T-cell (primary cell): ENCODE data around the gene TPGS2. TPM values are rescaled to one million over a fixed set of nuclear protein-coding genes. Genes with fewer than 3 reads are reported as not detected.

Experiments
- ATAC-seq, 4 experiments: fragments of 200-7000 bp in 3 of 4; fragments of 150-1000 bp in 1 of 4; cut with Tn5 transposase; replicated peaks in 1 of 4; 1 replicate in 3 of 4; 2 replicates in 1 of 4; pipeline ENCODE4 v1.10.0; 2021; ENCODE audit warnings: moderate library complexity in 3 of 4, mild to moderate bottlenecking in 2 of 4, moderate number of reproducible peaks in 1 of 4
- CTCF ChIA-PET, 2 donors: fragments of 300-600 bp; sonication (Branson Sonifier 250); formaldehyde crosslinking; loops; one replicate each; lab custom pipeline; 2022; ENCODE audit warnings: antibody characterized with exemption in 2 of 2; lab: Charles Lee
- POLR2A ChIA-PET, 2 donors: fragments of 300-600 bp; sonication (Branson Sonifier 250); formaldehyde crosslinking; loops; one replicate each; lab custom pipeline; 2022; ENCODE audit warnings: antibody characterized with exemption in 2 of 2; lab: Charles Lee
- DNase-seq, 35 experiments: peaks; one replicate each; pipeline versions ENCODE4 v3.0.0 to v3.0.0-alpha.2; 2013 to 2023
- H3K27ac ChIP-seq: one replicate; pipeline ENCODE4 v1.5.1; 2013; ENCODE audit warnings: low read length
- H3K27me3 ChIP-seq, 2 experiments: replicated peaks in 1 of 2; 1 replicate in 1 of 2; 2 replicates in 1 of 2; pipeline versions ENCODE4 v1.6.1 to v1.7.0; 2013; ENCODE audit warnings: low read length in 1 of 2, mixed read lengths in 1 of 2; ENCODE audit not compliant: control insufficient read depth in 2 of 2, insufficient read depth in 2 of 2; ENCODE audit errors: extremely low read depth in 1 of 2
- H3K36me3 ChIP-seq, 2 donors: 1 replicate in 1 of 2; 2 replicates in 1 of 2; pipeline versions ENCODE4 v1.6.1 to v1.7.0; 2013; ENCODE audit warnings: low read length in 1 of 2; ENCODE audit not compliant: control insufficient read depth in 2 of 2, insufficient read depth in 1 of 2; ENCODE audit errors: extremely low read depth in 1 of 2
- H3K4me1 ChIP-seq, 2 experiments: 1 replicate in 1 of 2; 2 replicates in 1 of 2; pipeline versions ENCODE4 v1.6.1 to v1.7.0; 2013; ENCODE audit warnings: low read length in 2 of 2, mixed read lengths in 1 of 2; ENCODE audit not compliant: insufficient read depth in 2 of 2, control insufficient read depth in 1 of 2; ENCODE audit errors: extremely low read depth in 1 of 2
- H3K4me3 ChIP-seq, 2 donors: 1 replicate in 1 of 2; 2 replicates in 1 of 2; pipeline versions ENCODE4 v1.5.1 to v1.7.0; 2013; ENCODE audit warnings: mild to moderate bottlenecking in 2 of 2, low read length in 1 of 2, moderate library complexity in 1 of 2; ENCODE audit not compliant: control insufficient read depth in 1 of 2; ENCODE audit errors: extremely low read depth in 1 of 2
- H3K9me3 ChIP-seq: 2 replicates; pipeline ENCODE4 v1.7.0; 2013
- H3K27ac Mint-ChIP-seq, 2 donors: one replicate each; pipeline ENCODE4 v1.8.0; 2020 to 2021; ENCODE audit warnings: mild to moderate bottlenecking in 2 of 2, mixed read lengths in 2 of 2
- H3K27me3 Mint-ChIP-seq, 2 donors: one replicate each; pipeline ENCODE4 v1.8.0; 2021 to 2022; ENCODE audit warnings: mixed read lengths in 2 of 2
- H3K36me3 Mint-ChIP-seq: one replicate; pipeline ENCODE4 v1.8.0; 2021; ENCODE audit warnings: mixed read lengths
- H3K4me1 Mint-ChIP-seq, 3 donors: one replicate each; pipeline ENCODE4 v1.8.0; 2020 to 2022; ENCODE audit warnings: mixed read lengths in 3 of 3, mild to moderate bottlenecking in 1 of 3
- H3K4me3 Mint-ChIP-seq, 3 donors: one replicate each; pipeline ENCODE4 v1.8.0; 2020 to 2022; ENCODE audit warnings: mild to moderate bottlenecking in 3 of 3, mixed read lengths in 3 of 3, moderate library complexity in 3 of 3
- H3K9me3 Mint-ChIP-seq, 3 donors: one replicate each; pipeline ENCODE4 v1.8.0; 2020 to 2022; ENCODE audit warnings: mixed read lengths in 3 of 3
- WGBS: methylation state at CpG from one replicate; pipeline ENCODE4 v1.1.5; 2013; ENCODE audit warnings: missing lambda C conversion rate; ENCODE audit not compliant: insufficient coverage; 5-methylcytosine and 5-hydroxymethylcytosine counted together
- total RNA-seq, 35 experiments: library from RNA in 6 of 35; stranded (reverse) in 6 of 35; fragments of 120-200 nt in 1 of 35; gene quantifications; one replicate each; pipeline versions ENCODE4 v1.2.1 to v1.2.4 and lab custom pipeline; 2013 to 2026

The TPGS2 gene
- total RNA-seq, 5 donors from 2014 or later (not counting 1 experiment from before 2014, with no cell fraction given): 31.7 to 46.9 (median 46.2) TPM

GRCh38 chr18:36752929-36753865, 75.6 kb downstream of the TPGS2 start:
- H3K4me1 ChIP-seq: no peaks in the 10 kb centered on the region
- WGBS: no CpG with 5 or more reads among the region's 3 CpGs
- no peak overlapping the region for H3K4me3 ChIP-seq
- Mint-ChIP-seq H3K9me3 (no peaks in the 10 kb centered on the region), H3K27ac (no peak overlapping the region), H3K36me3 (no peaks in the 10 kb centered on the region), H3K4me1 (no peaks in the 10 kb centered on the region), H3K27me3 (peaks cover 3 to 14% of the 10 kb centered on the region in 2 donors), H3K4me3 (no peak overlapping the region)
- no peaks in the 10 kb centered on the region for H3K27me3 ChIP-seq
- ChIA-PET CTCF (no interaction called here), POLR2A (no interaction called here)
- no peaks in the 10 kb centered on the region for H3K9me3 ChIP-seq
- ATAC-seq (no peak), DNase-seq (no peak)
- no peak overlapping the region for H3K27ac ChIP-seq
- H3K36me3 ChIP-seq: no peaks in the 10 kb centered on the region

- Histone ChIP-seq H3K36me3 (no peaks in the 10 kb centered on the region), H3K27ac (no peak overlapping the region), H3K4me3 (no peak overlapping the region), H3K9me3 (no peaks in the 10 kb centered on the region), H3K4me1 (no peaks in the 10 kb centered on the region), H3K27me3 (peaks cover 0 to 6% of the 10 kb centered on the region in 2 experiments)
- DNase-seq: no peak
- Mint-ChIP-seq H3K27me3 (peaks cover 9 to 18% of the 10 kb centered on the region in 2 donors), H3K9me3 (no peaks in the 10 kb centered on the region), H3K36me3 (no peaks in the 10 kb centered on the region), H3K27ac (no peak overlapping the region), H3K4me1 (no peaks in the 10 kb centered on the region), H3K4me3 (no peak overlapping the region)
- no peak for ATAC-seq
- WGBS: 81% methylated on average over 15 of the region's 25 CpGs
- CTCF ChIA-PET: no interaction called here
- POLR2A ChIA-PET: no interaction called here
These were observed 83.4 kb downstream of the TPGS2 start for GRCh38 chr18:36745219-36745975.

GRCh38 chr18:36744261-36744876, 84.4 kb downstream of the TPGS2 start:
- H3K9me3 ChIP-seq: no peaks in the 10 kb centered on the region
- WGBS: 78% methylated on average over 6 of the region's 6 CpGs
- no peaks in the 10 kb centered on the region for H3K36me3 ChIP-seq
- no peaks in the 10 kb centered on the region for H3K4me1 ChIP-seq
- ATAC-seq (no peak), DNase-seq (no peak)
- ChIA-PET CTCF (no interaction called here), POLR2A (no interaction called here)
- H3K4me3 ChIP-seq: no peak overlapping the region
- Mint-ChIP-seq H3K27me3 (peaks cover 9 to 19% of the 10 kb centered on the region in 2 donors), H3K27ac (no peak overlapping the region), H3K36me3 (no peaks in the 10 kb centered on the region), H3K4me3 (no peak overlapping the region), H3K9me3 (no peaks in the 10 kb centered on the region), H3K4me1 (no peaks in the 10 kb centered on the region)
- peaks cover 0 to 6% of the 10 kb centered on the region in 2 experiments for H3K27me3 ChIP-seq
- no peak overlapping the region for H3K27ac ChIP-seq

Other genes with a start within 250 kb of the TPGS2 start
- 10 to 100 TPM in 4 of 5 donors, 1 to 10 TPM in 1; 10.0 to 17.0 (median 11.5) TPM for gene KIAA1328, start 125 bp upstream of the TPGS2 start, total RNA-seq